GM18502 (cell line): ENCODE results near the gene TCFL5.

Experiments used
- ATAC-seq: cut with Tn5 transposase; IDR thresholded peaks from one replicate; pipeline ENCODE4 v1.9.1; 2021; ENCODE audit warnings: mild to moderate bottlenecking; ENCODE audit not compliant: unreplicated experiment, poor library complexity

The TCFL5 gene

DNA sequence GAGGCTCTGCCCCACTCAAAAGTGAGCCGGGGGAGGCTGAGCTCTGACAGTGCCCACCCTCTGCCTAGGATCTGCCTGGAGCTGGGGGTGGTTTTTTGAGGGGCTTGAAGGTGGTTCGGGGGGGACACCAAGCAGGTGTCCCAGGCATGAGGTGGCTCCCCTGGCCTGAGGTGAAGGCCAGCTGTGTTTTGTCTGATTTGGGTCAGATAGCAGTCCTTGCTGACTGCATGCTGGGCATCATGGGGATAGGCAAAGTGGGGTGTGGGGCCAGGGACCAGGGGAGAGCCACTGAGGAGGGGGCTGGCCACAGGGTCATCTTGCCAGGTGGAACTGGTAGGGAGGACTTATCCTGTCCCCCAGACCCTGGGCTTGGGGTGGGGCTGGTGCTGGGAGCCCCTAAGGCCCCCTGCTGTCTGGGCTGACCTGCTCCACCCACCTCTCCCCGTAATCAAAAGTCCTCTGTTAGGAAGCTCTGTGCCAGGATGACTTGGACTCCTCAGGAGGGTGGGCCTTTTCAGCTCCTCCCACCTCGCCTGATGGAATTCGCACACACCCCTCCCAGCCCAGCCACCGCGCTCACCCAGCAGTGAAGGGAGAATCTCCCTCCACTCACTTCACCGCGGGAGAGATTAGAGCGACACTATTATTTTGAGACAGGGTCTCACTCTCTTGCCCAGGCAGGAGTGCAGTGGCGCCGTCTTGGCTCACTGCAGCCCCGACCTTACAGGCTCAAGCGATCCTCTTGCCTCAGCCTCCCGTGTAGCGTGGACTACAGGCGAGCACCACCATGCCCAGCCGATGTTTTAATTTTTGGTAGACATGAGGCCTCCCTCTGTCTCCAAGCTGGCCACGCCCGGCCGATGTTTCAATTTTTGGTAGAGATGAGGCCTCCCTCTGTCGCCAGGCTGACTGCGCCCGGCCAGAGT lies 46.3 kb downstream of the TCFL5 start:
- ATAC-seq, result no peak

DNA sequence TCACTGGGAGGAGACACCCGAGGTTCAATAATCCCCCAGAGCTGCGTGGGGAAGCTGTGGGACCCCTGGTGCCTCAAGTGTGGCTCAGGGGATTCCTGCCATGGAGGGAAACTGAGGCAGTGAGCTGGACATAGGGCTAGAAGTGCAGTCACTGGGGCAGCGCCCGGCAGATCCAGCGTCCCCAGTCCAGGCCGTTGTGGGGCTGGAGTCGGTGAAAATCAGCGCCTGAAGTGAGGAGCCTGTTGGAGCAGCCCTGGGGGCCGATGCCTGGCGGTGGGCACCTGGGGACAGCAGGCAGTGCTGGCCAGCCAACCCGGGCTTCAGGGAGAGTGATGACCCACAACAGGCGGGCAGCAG lies 46.9 kb downstream of the TCFL5 start:
- no peak for ATAC-seq

DNA sequence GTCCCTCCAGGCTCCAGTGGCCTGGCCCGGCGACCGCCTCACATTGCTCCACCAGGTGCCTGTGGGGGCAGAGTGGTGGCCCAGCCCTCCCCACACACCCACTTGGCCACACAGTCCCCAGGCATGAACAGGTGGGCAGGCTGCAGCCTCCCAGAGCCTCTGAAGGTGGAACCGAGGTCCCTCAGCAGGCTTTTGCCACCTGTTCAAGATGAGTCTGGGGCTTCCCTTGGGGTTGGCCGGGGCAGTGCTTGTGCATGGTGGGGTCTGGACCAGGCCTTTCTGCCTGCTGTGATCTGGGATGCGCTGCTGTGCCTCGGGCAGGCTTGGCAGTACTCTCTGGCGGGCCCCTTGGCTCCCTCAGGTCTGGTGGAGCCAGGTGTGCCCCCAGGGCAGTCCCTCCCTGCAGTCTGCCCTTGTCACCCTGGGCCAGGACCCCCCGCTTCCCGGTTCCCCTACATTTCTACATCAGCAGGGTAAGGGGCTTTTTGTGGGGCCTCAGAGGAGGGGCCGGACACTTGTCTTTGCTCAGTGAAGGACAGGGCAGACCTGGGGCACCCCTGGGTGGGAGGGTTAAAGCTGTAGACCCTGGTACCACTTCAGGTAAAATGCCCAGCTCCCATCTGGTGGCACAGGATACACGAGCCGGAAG lies 47.4 kb downstream of the TCFL5 start:
- ATAC-seq, result no peak

DNA sequence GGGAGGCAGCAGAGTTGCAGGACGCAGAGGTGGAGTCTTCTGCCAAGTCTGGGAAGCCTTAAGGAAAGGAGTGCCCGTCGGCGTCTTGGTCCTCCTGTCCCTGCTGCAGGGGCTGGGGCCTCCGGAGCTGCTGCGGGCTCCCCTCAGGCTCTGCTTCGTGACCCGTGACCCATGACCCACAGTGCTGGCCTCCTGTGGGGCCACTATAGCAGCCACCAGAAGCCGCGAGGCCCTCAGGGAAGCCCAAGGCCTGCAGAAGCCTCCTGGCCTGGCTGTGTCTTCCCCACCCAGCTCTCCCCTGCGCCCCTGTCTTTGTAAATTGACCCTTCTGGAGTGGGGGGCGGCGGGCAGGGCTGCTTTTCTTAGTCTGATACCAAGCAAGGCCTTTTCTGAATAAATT lies 48.0 kb downstream of the TCFL5 start:
- ATAC-seq, result no peak

GRCh38 chr20:62812907-62813200 lies 48.8 kb downstream of the TCFL5 start:
- no peak for ATAC-seq

DNA sequence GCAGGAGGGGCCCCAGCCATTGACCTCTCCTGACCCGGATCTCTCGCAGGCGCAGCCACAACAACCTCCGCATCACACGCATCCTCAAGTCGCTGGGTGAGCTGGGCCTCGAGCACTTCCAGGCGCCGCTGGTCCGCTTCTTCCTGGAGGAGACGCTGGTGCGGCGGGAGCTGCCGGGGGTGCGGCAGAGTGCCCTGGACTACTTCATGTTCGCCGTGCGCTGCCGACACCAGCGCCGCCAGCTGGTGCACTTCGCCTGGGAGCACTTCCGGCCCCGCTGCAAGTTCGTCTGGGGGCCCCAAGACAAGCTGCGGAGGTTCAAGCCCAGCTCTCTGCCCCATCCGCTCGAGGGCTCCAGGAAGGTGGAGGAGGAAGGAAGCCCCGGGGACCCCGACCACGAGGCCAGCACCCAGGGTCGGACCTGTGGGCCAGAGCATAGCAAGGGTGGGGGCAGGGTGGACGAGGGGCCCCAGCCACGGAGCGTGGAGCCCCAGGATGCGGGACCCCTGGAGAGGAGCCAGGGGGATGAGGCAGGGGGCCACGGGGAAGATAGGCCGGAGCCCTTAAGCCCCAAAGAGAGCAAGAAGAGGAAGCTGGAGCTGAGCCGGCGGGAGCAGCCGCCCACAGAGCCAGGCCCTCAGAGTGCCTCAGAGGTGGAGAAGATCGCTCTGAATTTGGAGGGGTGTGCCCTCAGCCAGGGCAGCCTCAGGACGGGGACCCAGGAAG lies 49.3 kb downstream of the TCFL5 start:
- no peak for ATAC-seq

GRCh38 chr20:62811720-62812119 lies 49.9 kb downstream of the TCFL5 start:
- ATAC-seq, result no peak

DNA sequence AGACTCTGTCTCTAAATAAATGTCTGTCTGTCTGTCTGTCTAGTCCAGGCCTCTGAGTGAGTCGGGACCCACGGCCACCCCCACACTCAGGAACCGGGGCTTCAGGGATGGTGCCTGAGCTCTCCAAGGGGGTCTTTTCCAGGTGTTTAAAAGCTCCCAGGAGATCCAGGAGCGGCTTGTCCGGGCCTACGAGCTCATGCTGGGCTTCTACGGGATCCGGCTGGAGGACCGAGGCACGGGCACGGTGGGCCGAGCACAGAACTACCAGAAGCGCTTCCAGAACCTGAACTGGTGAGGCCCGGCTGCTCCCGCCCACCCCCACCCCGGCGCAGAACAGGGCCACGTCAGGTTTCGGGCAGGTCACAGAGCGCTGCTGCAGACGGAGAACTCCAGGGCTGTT lies 50.3 kb downstream of the TCFL5 start:
- ATAC-seq, result no peak

- no peak for ATAC-seq
These were observed 51.8 kb downstream of the TCFL5 start for GRCh38 chr20:62809530-62810428.

- ATAC-seq, result no peak
These were observed 53.3 kb downstream of the TCFL5 start for GRCh38 chr20:62808211-62808865.

GRCh38 chr20:62807444-62808210 lies 54.0 kb downstream of the TCFL5 start:
- no peak for ATAC-seq

- ATAC-seq, result no peak
These were observed 55.1 kb downstream of the TCFL5 start for GRCh38 chr20:62806383-62807050.

DNA sequence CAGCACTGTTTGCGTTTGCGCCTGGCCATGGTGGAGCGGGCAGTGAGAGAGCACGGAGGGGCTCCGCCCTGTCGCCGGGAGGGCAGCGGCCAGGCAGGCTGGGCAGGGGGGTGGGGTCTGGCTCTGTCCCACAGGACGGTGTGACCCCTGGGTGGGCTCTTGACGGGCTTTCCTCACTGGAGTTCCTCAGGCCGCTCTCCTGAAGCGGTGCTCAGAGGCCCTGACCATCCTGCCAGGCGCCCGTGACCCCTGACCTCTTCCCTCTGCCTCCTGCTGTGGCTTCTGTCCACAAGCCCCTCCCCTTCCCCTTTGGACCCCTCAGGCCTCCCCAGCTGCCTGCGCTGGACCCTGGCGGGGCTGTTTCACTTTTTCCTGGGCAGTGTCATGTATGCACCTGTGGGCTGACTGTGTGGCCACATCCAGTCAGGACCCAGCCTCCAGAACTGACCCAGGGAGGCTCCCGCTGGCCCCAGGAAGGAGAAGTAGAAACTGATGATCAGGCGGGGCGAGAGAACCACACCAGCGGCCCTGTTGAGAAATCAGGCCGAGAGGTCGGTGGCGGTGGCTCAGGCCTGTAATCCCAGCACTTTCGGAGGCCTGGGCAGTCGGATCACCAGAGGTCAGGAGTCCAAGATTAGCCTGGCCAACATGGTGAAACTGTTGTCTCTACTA lies 55.8 kb downstream of the TCFL5 start:
- no peak for ATAC-seq

DNA sequence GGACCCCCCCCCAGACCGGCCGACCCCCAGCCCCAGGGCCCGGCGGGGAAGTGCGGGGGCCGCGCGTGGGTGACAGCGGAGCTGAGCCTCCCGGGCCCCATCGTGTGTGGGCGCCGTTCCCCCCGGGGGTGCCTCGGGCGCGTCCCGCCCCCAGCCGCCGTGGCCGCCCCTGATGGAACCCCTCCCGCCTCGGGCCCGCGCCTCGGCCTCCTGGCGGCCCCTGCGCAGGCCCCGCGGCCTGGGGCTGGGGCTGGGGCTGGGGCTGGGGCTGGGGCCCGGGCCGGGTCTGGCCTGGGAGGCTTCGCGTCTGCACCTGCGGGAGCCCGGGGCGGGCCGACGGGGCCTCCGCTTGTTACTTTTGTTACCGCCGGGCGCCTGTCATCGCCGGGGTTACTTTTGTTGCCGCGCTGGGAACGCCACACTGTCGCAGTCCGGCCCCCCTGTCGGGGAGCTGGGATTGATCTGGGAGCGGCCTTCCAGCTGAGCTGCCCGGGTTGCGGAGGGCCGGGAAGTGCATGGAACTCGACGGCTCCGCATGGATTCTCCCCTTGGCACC lies 56.4 kb downstream of the TCFL5 start:
- no peak for ATAC-seq

- no peak for ATAC-seq
These were observed 56.9 kb downstream of the TCFL5 start, which contains the start of gene OGFR for GRCh38 chr20:62804627-62805154. OGFR (plus strand) TSS chr20:62804835; CDS start chr20:62804860, 25 bp downstream.

GRCh38 chr20:62804021-62804626 lies 57.5 kb downstream of the TCFL5 start:
- no peak for ATAC-seq
